Keratinocyte (primary cell): Measurements from ENCODE around the gene LARGE1. TPM values are rescaled to one million over a fixed set of nuclear protein-coding genes. Genes with fewer than 3 reads are reported as not detected.

ENCODE experiments used
- DNase-seq: peaks from one replicate; pipeline ENCODE4 v3.0.0-alpha.2; 2011; ENCODE audit warnings: low read depth, missing footprints, low spot score
- FAIRE-seq: peaks from 2 replicates; lab custom pipeline; 2011; peaks lifted over from hg19 to GRCh38; lab: Jason Lieb, UNC
- H2AFZ ChIP-seq: 2 replicates; pipeline ENCODE4 v1.6.0; 2012; ENCODE audit warnings: low read length, control low read depth, inconsistent platforms; ENCODE audit not compliant: control insufficient read depth
- H3K27ac ChIP-seq: 2 replicates; pipeline ENCODE4 v1.5.1; 2011; ENCODE audit warnings: low read length; ENCODE audit not compliant: control insufficient read depth, insufficient read depth
- H3K27me3 ChIP-seq: 3 replicates; pipeline ENCODE4 v1.6.0; 2011; ENCODE audit warnings: low read length; ENCODE audit not compliant: control insufficient read depth, insufficient read depth; ENCODE audit errors: extremely low read depth
- H3K36me3 ChIP-seq, 2 experiments: 2 replicates in 1 of 2; 3 replicates in 1 of 2; pipeline ENCODE4 v1.5.1; 2011; ENCODE audit warnings: low read length in 2 of 2, mild to moderate bottlenecking in 1 of 2; ENCODE audit not compliant: control insufficient read depth in 2 of 2, insufficient read depth in 2 of 2; ENCODE audit errors: extremely low read depth in 1 of 2
- H3K4me1 ChIP-seq: 3 replicates; pipeline ENCODE4 v1.5.1; 2011; ENCODE audit warnings: low read length; ENCODE audit not compliant: control insufficient read depth, insufficient read depth; ENCODE audit errors: extremely low read depth
- H3K4me2 ChIP-seq: 3 replicates; pipeline ENCODE4 v1.6.0; 2011; ENCODE audit warnings: low read depth, low read length; ENCODE audit not compliant: control insufficient read depth, insufficient read depth; ENCODE audit errors: extremely low read depth
- H3K4me3 ChIP-seq, 3 experiments: fragments of 200-600 bp in 1 of 3; sonication (generic) in 1 of 3; 2 replicates in 2 of 3; 3 replicates in 1 of 3; pipeline ENCODE4 v1.5.1; 2011 to 2016; ENCODE audit warnings: low read length in 3 of 3, mild to moderate bottlenecking in 3 of 3, control low read depth in 2 of 3, inconsistent platforms in 1 of 3, low read depth in 1 of 3, mixed read lengths in 1 of 3, mixed run types in 1 of 3, moderate library complexity in 1 of 3; ENCODE audit not compliant: control insufficient read depth in 2 of 3, insufficient read depth in 2 of 3; ENCODE audit errors: extremely low read depth in 1 of 3
- H3K79me2 ChIP-seq: 2 replicates; pipeline ENCODE4 v1.6.0; 2012; ENCODE audit warnings: low read length; ENCODE audit not compliant: control insufficient read depth, insufficient read depth
- H3K9ac ChIP-seq: 3 replicates; pipeline ENCODE4 v1.6.0; 2011; ENCODE audit warnings: low read length; ENCODE audit not compliant: control insufficient read depth, insufficient read depth; ENCODE audit errors: extremely low read depth
- H3K9me1 ChIP-seq: 3 replicates; pipeline ENCODE4 v1.6.0; 2011; ENCODE audit warnings: low read length; ENCODE audit not compliant: control insufficient read depth, insufficient read depth; ENCODE audit errors: extremely low read depth
- H3K9me3 ChIP-seq: 2 replicates; pipeline ENCODE4 v1.5.1; 2012; ENCODE audit warnings: low read depth, low read length; ENCODE audit not compliant: control insufficient read depth
- H4K20me1 ChIP-seq: 3 replicates; pipeline ENCODE4 v1.6.0; 2011; ENCODE audit warnings: low read length; ENCODE audit not compliant: control insufficient read depth, insufficient read depth; ENCODE audit errors: extremely low read depth
- CTCF ChIP-seq, 3 experiments: IDR thresholded peaks in 1 of 3; conservative IDR thresholded peaks in 1 of 3; optimal IDR thresholded peaks in 1 of 3; 2 replicates in 2 of 3; 3 replicates in 1 of 3; pipeline versions ENCODE3 to v1.5.1; 2011; ENCODE audit warnings: low read length in 3 of 3, mild to moderate bottlenecking in 3 of 3, moderate library complexity in 2 of 3, control low read depth in 1 of 3, inconsistent platforms in 1 of 3; ENCODE audit not compliant: insufficient read depth in 2 of 3; ENCODE audit errors: extremely low read depth in 1 of 3
- EZH2 ChIP-seq: IDR thresholded peaks from one replicate; pipeline ENCODE4 v1.6.1; 2012; ENCODE audit warnings: inconsistent platforms, mild to moderate bottlenecking, low read length, moderate library complexity
- dilution Hi-C: fragments of 300-500 bp; cut with MboI; formaldehyde crosslinking; loops from one replicate; pipeline ENCODE4 v1.7.0; 2020; ENCODE audit warnings: low sequenced_read_pairs; ENCODE audit not compliant: extremely low pct_ligation_motif_present
- polyA plus RNA-seq, 5 experiments: library from polyadenylated mRNA; depleted of rRNA in 3 of 5; stranded (reverse) in 3 of 5; stranded (forward) in 1 of 5; unstranded in 1 of 5; fragments of >200 nt; gene quantifications; 1 replicate in 1 of 5; 2 replicates in 3 of 5; 3 replicates in 1 of 5; pipeline versions ENCODE4 v1.2.1 to v1.2.3, GENCODE V29; 2011 to 2012; ENCODE audit warnings: missing spikeins in 2 of 5, low read depth in 1 of 5, low replicate concordance in 1 of 5

Gene LARGE1
- polyA plus RNA-seq, 1 donor (not counting 4 experiments of a cell fraction or from before 2014, with no cell fraction given) = 4.5 TPM

GRCh38 chr22:33658775-33659174 lies 261.5 kb downstream of the LARGE1 start:
- no peaks in the 10 kb centered on the region for H3K36me3 ChIP-seq
- no peaks in the 10 kb centered on the region for H3K27me3 ChIP-seq
- H2AFZ ChIP-seq = no peak overlapping the region
- no peaks in the 10 kb centered on the region for H3K9me3 ChIP-seq
- no peaks in the 10 kb centered on the region for H3K9me1 ChIP-seq
- H3K4me2 ChIP-seq = no peak overlapping the region
- FAIRE-seq = no peak
- H3K79me2 ChIP-seq = no peaks in the 10 kb centered on the region
- no peak for DNase-seq
- H3K4me3 ChIP-seq = no peak overlapping the region
- no peaks in the 10 kb centered on the region for H4K20me1 ChIP-seq
- no peak for TF ChIP-seq CTCF (optimal IDR thresholded peaks at IDR 0.05 in 1 of 3, IDR thresholded peaks at IDR 0.05 in 1 of 3, conservative IDR thresholded peaks at IDR 0.05 in 1 of 3; ENCODE audit: extremely low read depth in 1 of 3, insufficient read depth in 2 of 3, low read length in 3 of 3)
- no peak for TF ChIP-seq EZH2
- no peak overlapping the region for H3K9ac ChIP-seq
- no peak overlapping the region for H3K27ac ChIP-seq
- dilution Hi-C loops = no loop called here
- no peaks in the 10 kb centered on the region for H3K4me1 ChIP-seq

GRCh38 chr22:33657670-33658069 lies 262.6 kb downstream of the LARGE1 start:
- no peaks in the 10 kb centered on the region for H3K9me3 ChIP-seq
- no peaks in the 10 kb centered on the region for H3K9me1 ChIP-seq
- no peak overlapping the region for H2AFZ ChIP-seq
- H3K79me2 ChIP-seq = no peaks in the 10 kb centered on the region
- H3K36me3 ChIP-seq = no peaks in the 10 kb centered on the region
- TF ChIP-seq CTCF (optimal IDR thresholded peaks at IDR 0.05 in 1 of 3, IDR thresholded peaks at IDR 0.05 in 1 of 3, conservative IDR thresholded peaks at IDR 0.05 in 1 of 3; ENCODE audit: extremely low read depth in 1 of 3, insufficient read depth in 2 of 3, low read length in 3 of 3) (no peak), EZH2 (no peak)
- FAIRE-seq = no peak
- no peaks in the 10 kb centered on the region for H3K4me1 ChIP-seq
- H4K20me1 ChIP-seq = no peaks in the 10 kb centered on the region
- no peak overlapping the region for H3K4me2 ChIP-seq
- H3K27ac ChIP-seq = no peak overlapping the region
- no peaks in the 10 kb centered on the region for H3K27me3 ChIP-seq
- no peak for DNase-seq
- H3K9ac ChIP-seq = no peak overlapping the region
- H3K4me3 ChIP-seq = no peak overlapping the region
- dilution Hi-C loops = no loop called here
